Glomerular visceral epithelial cell (primary cell): ENCODE measurements around the gene SLC31A2.
"Not testable (repeated sequence)": the region's sequence is repeated elsewhere in the genome, so short reads cannot be mapped to it uniquely, and the experiment has no call there.

Source experiments
- DNase-seq: peaks from one replicate; pipeline ENCODE4 v3.0.0-alpha.2; 2016; ENCODE audit errors: extremely low spot score

Gene SLC31A2

GRCh38 chr9:113150670-113151611 is at the start of gene SLC31A2:
Gene SLC31A2, plus strand, starts transcription at chr9:113151007. Its CDS starts 68 bp downstream, at chr9:113151075.
- DNase-seq, result peak; percentile 82

- DNase-seq, result not testable (repeated sequence)
These were observed 45.5 kb upstream of the SLC31A2 start for GRCh38 chr9:113105345-113105744.

- DNase-seq, result not testable (repeated sequence)
These were observed 39.5 kb upstream of the SLC31A2 start for GRCh38 chr9:113111065-113111951.

GRCh38 chr9:113112706-113113510 is 37.9 kb upstream of the SLC31A2 start:
- not testable (repeated sequence) for DNase-seq

- DNase-seq, result not testable (repeated sequence)
These were observed 32.0 kb upstream of the SLC31A2 start for GRCh38 chr9:113118829-113119228.

- no peak for DNase-seq
These were observed 25.3 kb upstream of the SLC31A2 start for GRCh38 chr9:113125386-113126035.

GRCh38 chr9:113129466-113129865 is 21.3 kb upstream of the SLC31A2 start:
- no peak for DNase-seq

GRCh38 chr9:113129884-113130283 is 20.9 kb upstream of the SLC31A2 start:
- DNase-seq, result no peak

- no peak for DNase-seq
These were observed 19.1 kb upstream of the SLC31A2 start for GRCh38 chr9:113131689-113132151.

GRCh38 chr9:113137196-113138168 is 13.3 kb upstream of the SLC31A2 start:
- no peak for DNase-seq

- DNase-seq, result no peak
These were observed 12.0 kb upstream of the SLC31A2 start for GRCh38 chr9:113138760-113139159.

GRCh38 chr9:113139225-113139829 is 11.5 kb upstream of the SLC31A2 start:
- DNase-seq, result no peak

GRCh38 chr9:113139953-113140352 is 10.9 kb upstream of the SLC31A2 start:
- no peak for DNase-seq

- DNase-seq, result not testable (repeated sequence)
These were observed 9.9 kb upstream of the SLC31A2 start for GRCh38 chr9:113140896-113141295.

- DNase-seq, result no peak
These were observed 7.2 kb upstream of the SLC31A2 start for GRCh38 chr9:113143432-113144227.

GRCh38 chr9:113148372-113148705 is 2.5 kb upstream of the SLC31A2 start:
- DNase-seq, result no peak

- no peak for DNase-seq
These were observed 1.9 kb upstream of the SLC31A2 start for GRCh38 chr9:113148781-113149510.

- not testable (repeated sequence) for DNase-seq
These were observed 1.2 kb upstream of the SLC31A2 start for GRCh38 chr9:113149561-113149960.
